Measurements from ENCODE around the gene NFS1.
A peak's percentile ranks its signal among the peaks of the same experiment; 100 is the strongest.

NFS1 gene

GRCh38 chr20:35638751-35639150, 60.4 kb downstream of the NFS1 start:
- no peak for DNase-seq (ENCODE audit: low spot score)

GRCh38 chr20:35637276-35637675, 61.9 kb downstream of the NFS1 start:
- DNase-seq (ENCODE audit: low spot score), result no peak

- no peak for DNase-seq (ENCODE audit: low spot score)
Observed at GRCh38 chr20:35636095-35636494, 63.1 kb downstream of the NFS1 start.

GRCh38 chr20:35635652-35636051, 63.5 kb downstream of the NFS1 start:
- no peak for DNase-seq (ENCODE audit: low spot score)

GRCh38 chr20:35632539-35633115, 66.5 kb downstream of the NFS1 start:
- no peak for DNase-seq (ENCODE audit: low spot score)

GRCh38 chr20:35630636-35631035, 68.5 kb downstream of the NFS1 start:
- DNase-seq (ENCODE audit: low spot score), result no peak

GRCh38 chr20:35629427-35630145, 69.6 kb downstream of the NFS1 start:
- DNase-seq (ENCODE audit: low spot score), result no peak

GRCh38 chr20:35627121-35627520, 72.0 kb downstream of the NFS1 start:
- no peak for DNase-seq (ENCODE audit: low spot score)

- DNase-seq (ENCODE audit: low spot score), result no peak
Observed at GRCh38 chr20:35626386-35627001, 72.7 kb downstream of the NFS1 start.

GRCh38 chr20:35625584-35626385, 73.4 kb downstream of the NFS1 start:
- no peak for DNase-seq (ENCODE audit: low spot score)

GRCh38 chr20:35621560-35621946, 77.6 kb downstream of the NFS1 start:
- DNase-seq (ENCODE audit: low spot score), result no peak

- DNase-seq (ENCODE audit: low spot score), result no peak
Observed at GRCh38 chr20:35620818-35621559, 78.2 kb downstream of the NFS1 start.

GRCh38 chr20:35619196-35620095, 79.7 kb downstream of the NFS1 start:
- peak; percentile 67 for DNase-seq (ENCODE audit: low spot score)

- DNase-seq (ENCODE audit: low spot score), result no peak
Observed at GRCh38 chr20:35618263-35619131, 80.7 kb downstream of the NFS1 start.

All from CD4-positive, alpha-beta T cell treated with Interleukin-6 at 100 ng/mL for 8 hours (primary cell).